VCaP (cell line): Measurements from ENCODE around the gene DNAJC22.
A peak's percentile ranks its signal among the peaks of the same experiment; 100 is the strongest.
"Not testable (repeated sequence)": the region's sequence is repeated elsewhere in the genome, so short reads cannot be mapped to it uniquely, and the experiment has no call there.

Source experiments
- H3K27ac ChIP-seq: fragments of 450-650 bp; 2 replicates; pipeline ENCODE4 v1.5.1; 2017
- TF ChIP-seq, protein P1 (sequence below): fragments of 450-650 bp; conservative IDR thresholded peaks from 2 replicates; pipeline ENCODE4 v1.5.1; 2017; ENCODE audit warnings: mild to moderate bottlenecking, moderate library complexity

Gene DNAJC22

DNA sequence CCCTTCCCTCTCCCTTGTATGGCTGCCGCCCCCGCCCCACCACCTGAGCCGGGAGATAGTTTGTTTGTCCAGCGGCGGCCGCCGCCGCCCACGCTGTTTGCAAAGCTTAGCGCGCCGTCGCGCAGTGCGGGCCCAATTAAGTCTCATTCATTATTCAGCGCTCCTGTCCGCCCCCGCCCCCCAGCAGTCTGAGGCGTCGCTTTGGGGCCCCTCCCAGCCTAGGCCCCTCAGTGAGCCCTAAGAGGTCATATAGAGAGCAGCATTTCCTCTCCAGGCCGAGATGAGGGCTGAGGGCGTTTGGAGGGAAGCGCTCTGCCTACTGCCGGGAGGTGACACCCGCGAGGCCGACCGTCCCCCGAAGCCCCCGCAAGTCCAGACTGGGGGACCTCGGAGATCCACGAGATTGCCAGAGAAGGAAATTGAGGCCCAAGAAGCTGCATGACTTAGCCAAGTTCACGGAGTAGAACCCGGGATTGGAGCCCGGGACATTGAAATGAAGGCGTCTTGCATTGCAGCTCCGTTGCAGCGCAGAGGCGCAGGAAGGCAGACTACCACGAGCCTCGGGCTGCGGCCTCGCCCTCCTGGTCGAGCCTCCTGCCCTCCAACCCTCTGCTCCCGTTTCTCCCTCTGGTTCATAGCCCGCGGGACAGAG, at the start of gene DNAJC22:
TSS of gene DNAJC22 (plus strand) at position 230 of the 652 bp plus-strand sequence. CDS start 1,985 bp downstream, outside the sequence.
- TF ChIP-seq, protein P1, sequence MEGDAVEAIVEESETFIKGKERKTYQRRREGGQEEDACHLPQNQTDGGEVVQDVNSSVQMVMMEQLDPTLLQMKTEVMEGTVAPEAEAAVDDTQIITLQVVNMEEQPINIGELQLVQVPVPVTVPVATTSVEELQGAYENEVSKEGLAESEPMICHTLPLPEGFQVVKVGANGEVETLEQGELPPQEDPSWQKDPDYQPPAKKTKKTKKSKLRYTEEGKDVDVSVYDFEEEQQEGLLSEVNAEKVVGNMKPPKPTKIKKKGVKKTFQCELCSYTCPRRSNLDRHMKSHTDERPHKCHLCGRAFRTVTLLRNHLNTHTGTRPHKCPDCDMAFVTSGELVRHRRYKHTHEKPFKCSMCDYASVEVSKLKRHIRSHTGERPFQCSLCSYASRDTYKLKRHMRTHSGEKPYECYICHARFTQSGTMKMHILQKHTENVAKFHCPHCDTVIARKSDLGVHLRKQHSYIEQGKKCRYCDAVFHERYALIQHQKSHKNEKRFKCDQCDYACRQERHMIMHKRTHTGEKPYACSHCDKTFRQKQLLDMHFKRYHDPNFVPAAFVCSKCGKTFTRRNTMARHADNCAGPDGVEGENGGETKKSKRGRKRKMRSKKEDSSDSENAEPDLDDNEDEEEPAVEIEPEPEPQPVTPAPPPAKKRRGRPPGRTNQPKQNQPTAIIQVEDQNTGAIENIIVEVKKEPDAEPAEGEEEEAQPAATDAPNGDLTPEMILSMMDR = no peak
- peak within 1 kb of the TSS; percentile 58 for H3K27ac ChIP-seq

DNA sequence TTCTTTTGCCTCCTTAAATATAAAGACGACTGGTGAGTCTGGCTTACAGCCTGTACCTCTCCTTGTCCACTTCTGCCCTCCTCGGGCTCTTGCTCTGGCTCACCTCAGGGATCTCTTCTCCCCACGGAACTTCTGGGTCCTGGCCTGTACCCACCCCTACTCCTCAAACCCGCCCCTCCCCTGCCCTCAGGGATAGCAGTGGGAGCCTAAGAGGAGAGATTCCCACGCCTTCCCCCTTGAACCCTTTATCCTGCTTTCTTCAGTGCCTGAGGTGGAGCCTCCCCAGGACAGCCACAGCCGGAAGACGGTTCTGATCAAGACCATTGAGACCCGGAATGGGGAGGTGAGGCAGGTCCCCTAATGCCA, 49.0 kb upstream of the DNAJC22 start:
- TF ChIP-seq, protein P1 = no peak
- H3K27ac ChIP-seq = no peak overlapping the region; the same call in 1 of the 2 replicates

DNA sequence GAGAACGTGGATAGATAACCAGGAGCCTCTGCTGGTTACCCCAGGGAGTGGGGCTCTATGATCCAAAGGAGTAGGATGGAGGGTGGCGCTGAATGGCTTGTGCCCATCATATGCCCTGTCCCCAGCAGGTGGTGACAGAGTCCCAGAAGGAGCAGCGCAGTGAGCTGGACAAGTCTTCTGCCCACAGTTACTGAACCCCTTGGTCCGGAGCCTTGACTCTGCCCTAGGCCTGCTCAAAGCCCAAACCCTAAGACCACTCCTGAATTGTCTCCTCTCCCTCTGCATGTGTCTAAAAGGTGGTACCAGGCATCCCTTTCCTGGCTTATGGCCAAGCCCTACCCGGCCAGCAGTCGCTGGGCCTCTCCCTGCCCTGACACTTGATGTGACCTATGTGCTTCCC, 48.5 kb upstream of the DNAJC22 start:
- TF ChIP-seq, protein P1 = peak; percentile 25; the same call in 1 of the 2 replicates
- H3K27ac ChIP-seq = no peak overlapping the region

DNA sequence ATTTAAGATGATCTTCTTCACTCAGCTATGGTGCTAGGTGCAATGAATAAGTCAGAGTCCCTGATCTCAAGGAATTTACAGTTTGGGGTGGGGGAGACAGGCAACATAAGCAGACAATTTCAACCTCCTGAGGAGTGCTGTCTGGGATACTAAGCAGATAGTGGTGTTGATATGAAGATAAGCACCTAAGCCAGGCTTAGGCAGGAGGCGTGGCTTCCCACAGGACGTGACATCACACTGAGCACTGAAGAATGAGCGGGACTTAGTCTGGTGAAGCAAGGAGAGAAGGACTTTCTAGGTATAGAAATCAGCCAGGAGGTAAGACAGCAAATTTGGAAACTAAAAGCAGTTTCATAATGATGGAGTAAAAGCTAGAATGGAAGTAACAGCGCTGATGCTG, 44.9 kb upstream of the DNAJC22 start:
- no peak overlapping the region for H3K27ac ChIP-seq
- TF ChIP-seq, protein P1 = no peak

DNA sequence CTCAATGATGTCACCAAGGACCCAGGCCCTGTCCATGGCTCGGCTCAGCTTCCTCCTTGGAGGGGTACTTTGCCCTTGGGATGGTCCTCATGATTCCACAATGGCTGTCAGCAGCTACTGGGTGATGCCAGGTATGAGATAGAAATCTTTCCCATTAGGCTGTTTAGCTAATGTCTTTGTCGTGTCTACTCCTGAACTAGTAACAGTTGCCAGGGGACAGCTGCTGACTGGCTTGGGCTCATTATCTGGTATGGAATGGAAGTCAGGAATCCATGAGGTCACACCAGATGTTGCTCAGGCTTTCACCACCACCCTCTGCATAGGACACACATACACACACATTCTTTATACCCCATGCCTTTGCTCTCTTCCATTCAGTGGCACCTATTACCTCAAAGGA, 42.5 kb upstream of the DNAJC22 start:
- TF ChIP-seq, protein P1 = no peak
- no peak overlapping the region for H3K27ac ChIP-seq

DNA sequence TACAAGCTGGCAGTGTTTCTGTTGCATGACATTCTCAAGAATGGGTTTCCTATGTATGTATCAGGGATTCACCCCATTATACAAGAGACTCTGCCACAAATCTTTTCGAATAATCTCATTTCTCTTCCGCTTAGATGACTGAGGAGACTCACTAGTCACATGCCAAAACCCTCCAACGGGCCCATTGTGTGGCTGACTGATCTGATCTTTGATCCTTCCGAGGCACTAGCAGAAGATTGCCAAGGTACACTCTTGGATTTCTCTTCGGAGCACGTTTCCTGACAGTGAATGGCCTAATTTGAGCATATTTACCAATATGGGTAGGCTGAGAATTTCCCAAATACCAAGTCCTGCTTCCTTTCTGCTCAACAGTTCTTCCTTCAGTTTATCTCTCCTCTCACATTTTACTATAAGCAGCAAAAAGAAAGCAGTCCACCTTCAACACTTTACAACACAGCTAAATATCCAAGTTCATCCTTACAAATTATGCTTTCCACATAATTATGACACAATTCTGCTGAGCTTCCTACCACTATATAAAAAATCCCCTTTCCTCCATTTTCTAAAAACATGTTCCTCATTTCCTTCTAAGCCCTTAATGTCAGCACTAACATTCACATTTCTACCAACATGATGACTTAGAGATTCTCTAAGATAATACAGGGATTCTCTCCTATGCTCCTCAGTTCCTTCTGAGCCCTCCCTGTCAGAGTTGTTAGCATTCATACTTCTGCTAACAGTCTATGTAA, 40.8 kb upstream of the DNAJC22 start:
- H3K27ac ChIP-seq = no peak overlapping the region
- TF ChIP-seq, protein P1 = no peak

DNA sequence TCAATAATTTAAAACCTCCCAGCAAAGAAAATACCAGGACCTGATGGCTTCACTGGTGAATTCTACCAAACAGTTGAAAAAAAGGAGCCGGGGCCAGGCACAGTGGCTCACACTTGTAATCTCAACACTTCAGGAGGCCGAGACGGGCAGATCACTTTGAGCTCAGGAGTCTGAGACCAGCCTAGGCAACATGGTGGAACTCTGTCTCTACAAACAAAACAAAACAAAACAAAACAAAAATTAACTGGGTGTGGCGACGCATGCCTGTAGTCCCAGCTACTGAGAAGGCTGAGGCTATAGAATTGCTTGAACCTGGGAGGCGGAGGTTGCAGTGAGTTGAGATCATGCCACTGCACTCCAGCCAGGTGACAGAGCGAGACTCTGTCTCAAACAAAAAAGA, 37.3 kb upstream of the DNAJC22 start:
- H3K27ac ChIP-seq = no peak overlapping the region
- TF ChIP-seq, protein P1 = no peak

DNA sequence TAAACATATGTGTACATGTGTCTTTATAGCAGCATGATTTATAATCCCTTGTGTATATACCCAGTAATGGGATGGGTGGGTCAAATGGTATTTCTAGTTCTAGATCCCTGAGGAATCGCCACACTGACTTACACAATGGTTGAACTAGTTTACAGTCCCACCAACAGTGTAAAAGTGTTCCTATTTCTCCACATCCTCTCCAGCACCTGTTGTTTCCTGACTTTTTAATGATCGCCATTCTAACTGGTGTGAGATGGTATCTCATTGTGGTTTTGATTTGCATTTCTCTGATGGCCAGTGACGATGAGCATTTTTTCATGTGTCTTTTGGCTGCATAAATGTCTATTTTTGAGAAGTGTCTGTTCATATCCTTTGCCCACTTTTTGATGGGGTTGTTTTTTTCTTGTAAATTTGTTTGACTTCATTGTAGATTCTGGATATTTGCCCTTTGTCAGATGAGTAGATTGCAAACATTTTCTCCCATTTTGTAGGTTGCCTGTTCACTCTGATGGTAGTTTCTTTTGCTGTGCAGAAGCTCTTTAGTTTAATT, 36.2 kb upstream of the DNAJC22 start:
- not testable (repeated sequence) for H3K27ac ChIP-seq
